ENCODE results near the gene PI4KA. TPM values are rescaled to one million over a fixed set of nuclear protein-coding genes. Genes with fewer than 3 reads are reported as not detected.
A peak's percentile ranks its signal among the peaks of the same experiment; 100 is the strongest.
"Not testable (repeated sequence)": the region's sequence is repeated elsewhere in the genome, so short reads cannot be mapped to it uniquely, and the experiment has no call there.

PI4KA gene
- total RNA-seq, 2 experiments from 2014 or later = 103 to 113 TPM

DNA sequence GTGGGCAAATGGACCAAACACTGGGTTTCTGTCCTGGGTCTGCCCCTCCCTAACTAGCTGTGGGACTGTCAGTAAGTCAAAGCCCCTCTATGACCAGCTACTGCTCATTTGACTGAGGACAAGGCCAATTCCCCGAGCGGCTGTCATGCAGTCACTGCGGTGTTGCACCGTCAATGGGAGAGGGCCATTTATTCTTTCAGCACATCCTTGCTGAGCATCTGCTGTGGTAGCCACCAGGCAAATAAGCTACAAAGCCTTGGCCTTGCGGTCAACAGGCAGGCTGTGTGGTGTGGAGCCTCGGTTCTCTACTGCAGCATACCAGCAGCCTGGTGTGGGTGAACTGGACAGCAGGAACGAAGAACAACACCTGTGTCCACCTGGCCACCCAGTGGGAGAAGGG, 110.5 kb downstream of the PI4KA start:
- CTCF ChIA-PET = no interaction called here
- Mint-ChIP-seq H3K36me3 (ENCODE audit: low read depth) (peaks cover 10% of the 10 kb centered on the region), H3K9me3 (no peaks in the 10 kb centered on the region), H3K4me1 (peaks cover 6% of the 10 kb centered on the region), H3K27ac (no peak overlapping the region), H3K4me3 (no peak overlapping the region), H3K27me3 (no peaks in the 10 kb centered on the region)
- POLR2A ChIA-PET = no interaction called here
- DNase-seq = no peak

DNA sequence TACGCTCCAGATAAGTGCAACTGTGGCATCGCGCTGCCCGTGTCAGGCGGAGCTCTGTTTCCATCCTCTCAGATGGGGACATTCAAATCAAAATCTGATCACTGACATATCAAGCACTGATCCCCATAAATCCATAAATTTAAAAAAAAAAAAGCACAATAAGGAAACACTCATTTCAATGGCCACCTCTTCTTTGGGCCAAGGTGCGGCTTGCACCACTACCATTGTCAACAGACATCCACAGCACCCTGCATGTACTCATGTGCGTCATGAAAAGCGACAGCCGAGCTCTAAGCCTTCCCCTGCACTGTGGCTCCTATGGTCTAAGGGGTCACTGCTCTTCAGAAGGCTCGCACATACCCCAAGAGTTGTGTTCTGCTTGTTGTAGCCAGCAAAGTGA, 111.4 kb downstream of the PI4KA start:
- no peak for DNase-seq
- H3K27ac Mint-ChIP-seq = no peak overlapping the region
- ChIA-PET POLR2A (no interaction called here), CTCF (no interaction called here)
- H3K4me3 Mint-ChIP-seq = no peak overlapping the region
- H3K9me3 Mint-ChIP-seq = no peaks in the 10 kb centered on the region
- H3K36me3 Mint-ChIP-seq (ENCODE audit: low read depth) = peaks cover 12% of the 10 kb centered on the region
- H3K27me3 Mint-ChIP-seq = no peaks in the 10 kb centered on the region
- H3K4me1 Mint-ChIP-seq = peaks cover 6% of the 10 kb centered on the region

DNA sequence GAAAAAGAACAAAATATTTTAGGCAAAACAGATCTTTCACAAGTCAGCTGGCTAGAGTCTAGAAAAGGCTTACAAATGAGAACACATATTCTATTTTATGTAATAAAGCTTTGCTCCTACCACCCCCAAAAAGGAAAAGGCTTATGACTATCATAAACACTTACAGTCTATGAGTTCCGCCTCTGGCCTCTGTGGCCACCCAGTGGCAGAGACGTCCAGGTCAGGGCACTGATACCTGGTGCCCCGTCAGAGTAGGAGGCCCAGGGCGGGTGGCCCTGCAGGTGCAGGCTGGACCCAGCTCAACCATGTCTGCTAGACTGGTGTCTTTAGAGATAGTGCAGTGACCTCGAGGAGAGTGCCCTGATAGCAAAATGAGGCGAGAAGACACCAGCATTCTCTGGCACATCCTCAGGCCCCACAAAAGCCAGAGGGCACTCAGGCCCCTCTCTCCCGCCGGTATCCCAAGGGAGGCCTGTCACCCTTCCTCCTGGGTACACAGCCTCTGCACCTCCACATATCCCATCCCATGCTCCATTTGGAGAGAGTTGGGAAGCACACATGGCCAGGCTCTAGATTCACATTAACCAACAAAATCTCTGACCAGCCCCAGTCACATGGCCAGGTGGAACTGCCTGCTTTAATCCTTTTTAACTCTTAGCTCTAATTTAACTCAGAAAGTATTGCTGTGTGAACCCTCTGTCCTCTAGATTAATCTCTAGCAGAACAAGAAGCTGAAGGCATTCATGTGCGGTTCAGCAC, 112.0 kb downstream of the PI4KA start:
- Mint-ChIP-seq H3K36me3 (ENCODE audit: low read depth) (peaks cover 18% of the 10 kb centered on the region), H3K27me3 (no peaks in the 10 kb centered on the region), H3K4me1 (peaks cover 6% of the 10 kb centered on the region), H3K27ac (no peak overlapping the region), H3K9me3 (no peaks in the 10 kb centered on the region), H3K4me3 (no peak overlapping the region)
- CTCF ChIA-PET = interaction anchor here (0.8 kb wide), 1 partner anchor 185 kb away, joined by 4 read pairs; no protein-coding TSS in a partner anchor
- DNase-seq = no peak
- POLR2A ChIA-PET = no interaction called here

DNA sequence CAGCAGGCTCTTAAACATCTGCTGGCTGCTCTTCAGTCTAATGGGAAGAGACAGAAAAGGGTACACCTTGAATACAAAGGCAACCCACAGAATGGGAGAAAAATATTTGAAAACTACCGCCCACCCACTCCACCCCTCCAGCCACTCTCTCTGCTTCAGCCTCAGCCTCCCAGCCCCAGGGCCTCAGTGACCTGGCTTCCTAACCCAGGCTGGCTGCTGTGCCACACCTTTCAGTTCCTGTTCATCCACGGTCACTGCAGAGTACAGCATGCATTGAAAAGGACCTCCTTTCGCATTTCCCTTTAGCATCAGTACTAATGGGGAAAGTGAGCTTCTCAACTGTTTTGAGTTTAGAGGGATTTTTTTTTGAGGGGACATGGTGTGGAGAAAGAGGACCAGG, 113.5 kb downstream of the PI4KA start:
- DNase-seq = no peak
- CTCF ChIA-PET = interaction anchor here (0.6 kb wide), 1 partner anchor 87 kb away, joined by 3 read pairs; no protein-coding TSS in a partner anchor
- Mint-ChIP-seq H3K36me3 (ENCODE audit: low read depth) (peaks cover 28% of the 10 kb centered on the region), H3K9me3 (no peaks in the 10 kb centered on the region), H3K4me3 (no peak overlapping the region), H3K4me1 (peaks cover 6% of the 10 kb centered on the region), H3K27me3 (no peaks in the 10 kb centered on the region), H3K27ac (no peak overlapping the region)
- POLR2A ChIA-PET = no interaction called here

DNA sequence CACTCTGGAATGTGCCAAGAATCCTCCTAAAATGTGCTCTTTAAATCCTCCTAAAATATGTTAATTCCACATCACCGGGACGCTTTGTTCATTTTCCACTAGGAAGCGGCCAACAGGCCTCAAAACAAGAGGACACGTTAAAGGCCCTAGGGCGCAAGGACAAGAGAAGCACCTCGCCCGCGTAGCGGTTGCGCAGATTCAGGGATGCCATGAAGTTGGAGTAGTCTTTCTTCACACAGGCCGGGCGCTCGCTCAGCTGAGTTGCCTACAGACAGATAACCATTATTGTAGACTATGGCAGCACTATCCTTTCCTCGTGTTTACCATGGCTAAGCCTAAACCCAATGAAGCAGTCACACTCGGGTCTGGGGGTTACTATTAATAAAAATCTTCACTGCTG, 114.2 kb downstream of the PI4KA start:
- ChIA-PET POLR2A (no interaction called here), CTCF (interaction anchor here (0.6 kb wide), 1 partner anchor 87 kb away, joined by 3 read pairs; no protein-coding TSS in a partner anchor)
- H3K36me3 Mint-ChIP-seq (ENCODE audit: low read depth) = peaks cover 28% of the 10 kb centered on the region

DNA sequence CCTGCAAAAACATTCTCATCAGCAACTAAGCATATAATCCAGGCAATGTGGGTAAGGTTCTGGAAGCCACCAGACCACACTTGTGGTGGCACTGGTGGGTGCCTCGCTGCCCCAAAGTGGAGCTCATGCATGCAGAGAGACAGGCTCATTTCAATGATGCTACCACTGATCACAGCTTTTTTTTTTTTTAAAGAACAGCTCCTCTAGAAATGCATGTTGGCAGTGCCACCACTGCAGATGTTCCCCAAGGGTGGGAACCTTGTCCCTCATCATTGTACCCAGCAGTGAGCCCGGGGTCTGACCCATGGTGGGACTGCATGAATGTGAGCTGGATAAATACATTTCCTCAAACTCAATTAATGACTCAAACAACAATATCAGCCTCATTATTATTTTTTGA, 115.8 kb downstream of the PI4KA start:
- Mint-ChIP-seq H3K4me1 (peaks cover 9% of the 10 kb centered on the region), H3K9me3 (no peaks in the 10 kb centered on the region), H3K27ac (no peak overlapping the region), H3K4me3 (no peak overlapping the region), H3K36me3 (ENCODE audit: low read depth) (peaks cover 30% of the 10 kb centered on the region), H3K27me3 (no peaks in the 10 kb centered on the region)
- DNase-seq = no peak
- ChIA-PET POLR2A (interaction anchor here (0.6 kb wide), 1 partner anchor 109 kb away, joined by 3 read pairs; no protein-coding TSS in a partner anchor), CTCF (interaction anchor here (0.6 to 1.5 kb wide), 6 partner anchors 11 to 259 kb away, joined by 3 to 5 read pairs (median 4); no protein-coding TSS in a partner anchor)

More for the DNA sequence above, 114.2 kb downstream of the PI4KA start:
- DNase-seq = no peak
- Mint-ChIP-seq H3K9me3 (no peaks in the 10 kb centered on the region), H3K27ac (no peak overlapping the region), H3K4me1 (peaks cover 4% of the 10 kb centered on the region), H3K27me3 (no peaks in the 10 kb centered on the region), H3K4me3 (no peak overlapping the region)

DNA sequence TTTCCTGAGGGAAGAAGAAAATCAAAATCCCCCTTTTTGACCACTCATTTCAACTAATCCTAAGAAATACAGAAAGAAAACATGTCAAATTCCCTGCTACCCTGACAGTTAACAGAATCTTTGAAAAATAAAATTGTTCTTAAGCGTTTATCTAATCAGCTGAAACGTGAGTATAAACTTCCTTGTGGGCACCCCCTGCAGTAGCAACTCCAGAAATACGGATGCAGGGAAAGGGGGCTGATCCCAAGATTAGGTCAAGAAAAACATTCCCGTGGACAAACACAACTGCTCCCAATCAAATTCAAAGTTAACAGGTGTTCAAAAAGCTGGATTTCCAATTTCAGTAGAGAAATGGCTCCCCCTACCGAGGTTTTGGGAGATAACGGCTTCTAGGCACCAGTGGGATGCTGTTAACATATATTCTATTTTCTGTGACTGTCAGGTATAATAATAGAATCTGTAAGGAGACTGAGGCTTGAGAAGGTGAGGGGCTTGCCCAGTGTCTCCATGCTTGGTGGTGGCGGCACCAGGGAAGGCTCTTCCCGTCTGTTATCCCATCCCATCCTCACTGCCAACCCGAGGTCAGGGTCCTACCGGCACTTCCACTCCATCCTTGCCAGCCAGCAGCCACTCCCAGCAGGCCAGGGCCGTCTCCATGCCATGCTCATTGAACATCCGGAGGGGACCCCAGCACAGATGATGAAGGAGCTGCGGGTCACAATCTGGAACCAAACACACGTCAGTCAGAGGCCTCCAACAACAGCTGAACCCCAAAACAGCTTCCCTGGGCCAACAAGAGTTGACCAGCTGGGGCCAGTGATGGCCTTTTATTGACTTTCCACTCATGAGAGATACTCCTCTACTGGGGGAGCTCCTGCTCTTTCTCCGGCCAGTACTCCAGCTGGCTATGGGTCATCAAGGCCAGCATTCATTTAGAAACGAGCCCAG, 116.7 kb downstream of the PI4KA start:
- Mint-ChIP-seq H3K36me3 (ENCODE audit: low read depth) (peaks cover 30% of the 10 kb centered on the region), H3K27ac (no peak overlapping the region), H3K27me3 (no peaks in the 10 kb centered on the region), H3K4me3 (no peak overlapping the region), H3K9me3 (no peaks in the 10 kb centered on the region), H3K4me1 (peaks cover 9% of the 10 kb centered on the region)
- CTCF ChIA-PET = interaction anchor here (0.6 to 1.5 kb wide), 11 partner anchors 10 to 1669 kb away, joined by 3 to 5 read pairs (median 4); partner anchors contain the start of gene MED15
- peak; percentile 62 for DNase-seq
- POLR2A ChIA-PET = interaction anchor here (0.6 kb wide), 1 partner anchor 110 kb away, joined by 3 read pairs; no protein-coding TSS in a partner anchor

DNA sequence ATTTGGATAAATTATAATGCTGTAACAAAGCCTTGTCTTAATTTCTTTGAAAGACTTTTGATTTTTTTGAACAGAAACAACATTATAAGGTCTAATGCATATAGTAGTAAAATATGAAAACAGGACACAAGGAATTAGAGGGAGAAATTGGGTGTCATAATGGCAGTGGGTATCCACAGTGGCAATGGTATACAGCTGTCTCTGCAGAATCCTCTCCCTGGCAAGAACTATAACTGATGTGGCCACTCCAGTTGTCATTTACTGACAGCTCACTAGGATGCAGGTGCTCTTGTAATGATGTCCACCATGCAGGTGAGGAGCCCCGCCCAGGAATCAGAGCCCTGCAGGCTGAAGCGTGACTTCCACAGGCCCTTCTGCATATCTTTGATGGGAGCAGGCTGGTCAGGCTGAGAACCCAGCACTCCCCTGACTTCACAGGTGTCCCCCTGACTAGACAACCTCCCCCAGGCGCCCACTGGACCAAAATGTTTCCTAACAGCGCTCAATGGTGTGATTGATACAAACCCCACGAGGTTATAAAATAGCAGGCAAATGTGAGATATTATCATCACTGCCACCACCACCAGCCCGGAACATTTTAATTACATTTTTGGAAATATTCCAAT, 117.5 kb downstream of the PI4KA start:
- Mint-ChIP-seq H3K27ac (no peak overlapping the region), H3K4me1 (peaks cover 9% of the 10 kb centered on the region), H3K4me3 (no peak overlapping the region), H3K27me3 (no peaks in the 10 kb centered on the region), H3K36me3 (ENCODE audit: low read depth) (peaks cover 27% of the 10 kb centered on the region), H3K9me3 (no peaks in the 10 kb centered on the region)
- ChIA-PET CTCF (interaction anchor here (0.6 to 1.5 kb wide), 7 partner anchors 13 to 1668 kb away, joined by 3 to 4 read pairs (median 3); partner anchors contain the start of gene MED15), POLR2A (no interaction called here)
- DNase-seq = no peak

DNA sequence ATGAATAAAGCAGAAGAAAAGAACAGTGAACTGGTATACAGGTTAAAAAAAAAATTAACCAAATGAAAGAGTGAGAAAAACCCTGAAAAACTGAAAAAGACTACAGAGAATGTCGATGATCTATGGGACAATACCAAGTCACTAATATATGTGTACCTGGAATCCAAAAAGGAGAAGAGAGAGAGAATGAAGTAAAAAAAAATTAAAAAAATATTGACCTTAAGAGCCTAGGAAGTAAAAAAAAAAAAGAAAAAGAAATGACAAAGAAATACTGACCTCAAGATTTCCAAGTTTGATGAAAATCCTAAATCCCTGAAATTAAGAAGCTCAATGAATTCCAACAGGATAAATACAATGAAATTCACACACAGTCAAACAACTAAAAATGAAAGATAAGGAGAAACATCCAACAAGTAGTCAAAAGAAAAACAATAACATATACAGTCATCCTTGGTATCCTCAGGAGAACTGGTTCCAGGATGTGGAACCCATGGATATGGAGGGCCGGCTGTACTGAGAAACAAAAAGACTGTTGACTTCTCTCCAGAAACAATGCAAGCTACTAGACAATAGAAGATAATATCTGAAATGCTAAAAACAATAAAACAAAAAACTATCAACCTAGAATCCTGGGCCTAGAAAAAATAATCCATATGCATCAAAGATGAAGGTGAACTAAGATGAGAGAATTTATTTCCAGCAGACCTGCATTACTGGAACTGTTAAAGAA, 118.2 kb downstream of the PI4KA start:
- H3K4me3 Mint-ChIP-seq = no peak overlapping the region
- DNase-seq = no peak
- no peaks in the 10 kb centered on the region for H3K27me3 Mint-ChIP-seq
- no peak overlapping the region for H3K27ac Mint-ChIP-seq
- peaks cover 9% of the 10 kb centered on the region for H3K4me1 Mint-ChIP-seq
- H3K36me3 Mint-ChIP-seq (ENCODE audit: low read depth) = peaks cover 27% of the 10 kb centered on the region
- no peaks in the 10 kb centered on the region for H3K9me3 Mint-ChIP-seq
- ChIA-PET POLR2A (no interaction called here), CTCF (interaction anchor here (0.6 kb wide), 1 partner anchor 188 kb away, joined by 3 read pairs; no protein-coding TSS in a partner anchor)

DNA sequence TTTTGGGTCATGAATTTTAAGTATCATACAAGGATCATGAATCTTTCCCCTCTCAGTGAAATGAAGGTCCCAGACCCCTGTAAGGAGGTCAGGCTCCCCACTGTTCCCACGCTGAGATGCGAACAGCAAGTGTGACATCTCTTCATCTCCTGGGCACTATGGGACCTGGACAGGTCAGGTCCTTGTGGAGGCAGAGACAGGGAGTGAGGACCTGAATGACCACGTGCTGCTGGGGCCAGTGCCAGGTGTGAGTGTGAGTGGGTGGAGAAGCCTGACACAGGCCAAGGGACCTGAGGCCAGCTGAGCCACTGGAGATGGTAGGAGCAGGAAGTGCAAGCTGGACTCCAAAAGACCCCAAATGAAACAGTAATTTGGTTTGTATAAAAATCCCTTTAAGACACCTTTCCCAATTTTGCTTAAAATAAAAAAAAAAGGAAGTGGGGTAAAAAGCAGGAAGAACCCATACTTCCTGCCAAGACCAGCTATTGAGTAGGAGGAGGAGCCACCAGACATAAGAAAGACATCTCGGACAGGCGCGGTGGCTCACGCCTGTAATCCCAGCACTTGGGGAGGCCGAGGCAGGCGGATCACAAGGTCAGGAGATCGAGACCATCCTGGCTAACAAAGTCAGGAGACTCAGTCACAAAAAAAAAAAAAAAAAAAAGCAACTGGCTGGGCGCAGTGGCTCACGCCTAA, 120.1 kb downstream of the PI4KA start:
- Mint-ChIP-seq H3K27ac (peak overlapping the region; percentile 33), H3K4me3 (no peak overlapping the region), H3K27me3 (no peaks in the 10 kb centered on the region), H3K36me3 (ENCODE audit: low read depth) (peaks cover 29% of the 10 kb centered on the region), H3K9me3 (no peaks in the 10 kb centered on the region), H3K4me1 (peaks cover 9% of the 10 kb centered on the region)
- POLR2A ChIA-PET = no interaction called here
- DNase-seq = no peak
- CTCF ChIA-PET = no interaction called here

DNA sequence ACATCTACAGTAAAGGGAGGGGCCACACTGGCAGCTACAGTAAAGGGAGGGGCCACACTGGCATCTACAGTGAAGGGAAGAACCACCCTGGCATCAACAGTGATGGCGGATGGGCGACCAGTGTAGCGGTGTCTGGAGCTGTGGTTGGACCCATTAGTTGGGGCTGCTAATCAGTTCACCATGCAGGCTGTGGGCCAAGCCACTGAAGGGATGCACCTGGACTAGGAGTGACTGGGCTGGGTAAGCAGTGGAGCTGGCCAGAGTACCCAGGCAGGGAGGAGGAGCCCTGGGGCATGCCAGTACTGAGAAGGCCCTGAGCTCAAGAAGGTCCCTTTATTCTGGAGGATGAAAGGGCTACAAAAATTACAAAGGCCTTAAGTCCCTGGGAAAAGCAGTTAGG, 121.7 kb downstream of the PI4KA start:
- H3K36me3 Mint-ChIP-seq (ENCODE audit: low read depth) = peaks cover 22% of the 10 kb centered on the region
- H3K27ac Mint-ChIP-seq, DNase-seq, POLR2A ChIA-PET, CTCF ChIA-PET, H3K9me3 Mint-ChIP-seq, H3K4me1 Mint-ChIP-seq, H3K4me3 Mint-ChIP-seq, H3K27me3 Mint-ChIP-seq: not testable (repeated sequence)
